Choroid plexus epithelial cell (primary cell): Measurements from ENCODE around the gene OSBPL8.
A peak's percentile ranks its signal among the peaks of the same experiment; 100 is the strongest.
"Not testable (repeated sequence)": the region's sequence is repeated elsewhere in the genome, so short reads cannot be mapped to it uniquely, and the experiment has no call there.

Source experiments
- DNase-seq: peaks from one replicate; pipeline ENCODE4 v3.0.0-alpha.2; 2010; ENCODE audit warnings: low read depth
- H3K4me3 ChIP-seq: 2 replicates; pipeline ENCODE4 v1.5.1; 2011; ENCODE audit warnings: low read depth, mild to moderate bottlenecking, control low read depth, low read length, moderate library complexity
- CTCF ChIP-seq: conservative IDR thresholded peaks from 2 replicates; pipeline ENCODE4 v1.5.1; 2011; ENCODE audit warnings: low read depth, mild to moderate bottlenecking, control low read depth, inconsistent platforms, low read length, moderate library complexity

OSBPL8 gene

GRCh38 chr12:76508128-76508980 is 51.2 kb downstream of the OSBPL8 start:
- DNase-seq, result no peak
- no peak for TF ChIP-seq CTCF
- no peak overlapping the region for H3K4me3 ChIP-seq

GRCh38 chr12:76506149-76506548 is 53.4 kb downstream of the OSBPL8 start:
- H3K4me3 ChIP-seq, result no peak overlapping the region
- TF ChIP-seq CTCF, result no peak
- peak; percentile 49 for DNase-seq

GRCh38 chr12:76505050-76505449 is 54.5 kb downstream of the OSBPL8 start:
- H3K4me3 ChIP-seq, result no peak overlapping the region
- no peak for TF ChIP-seq CTCF
- DNase-seq, result no peak

GRCh38 chr12:76504606-76505005 is 55.0 kb downstream of the OSBPL8 start:
- no peak for DNase-seq
- no peak for TF ChIP-seq CTCF
- H3K4me3 ChIP-seq, result no peak overlapping the region

- H3K4me3 ChIP-seq, result no peak overlapping the region
- TF ChIP-seq CTCF, result no peak
- no peak for DNase-seq
Measured at GRCh38 chr12:76503957-76504356, 55.6 kb downstream of the OSBPL8 start.

GRCh38 chr12:76501390-76501789 is 58.2 kb downstream of the OSBPL8 start:
- no peak overlapping the region for H3K4me3 ChIP-seq
- no peak for DNase-seq
- no peak for TF ChIP-seq CTCF

GRCh38 chr12:76499136-76499535 is 60.4 kb downstream of the OSBPL8 start:
- not testable (repeated sequence) for H3K4me3 ChIP-seq, DNase-seq
